ENCODE measurements around the gene ELOVL4. TPM values are rescaled to one million over a fixed set of nuclear protein-coding genes. Genes with fewer than 3 reads are reported as not detected.

Gene ELOVL4
- total and polyA plus RNA-seq, 2 of the 13 experiments (the other 11 are each of a cell fraction or from before 2014, with no cell fraction given), result 0.04 TPM; not detected in 1

DNA sequence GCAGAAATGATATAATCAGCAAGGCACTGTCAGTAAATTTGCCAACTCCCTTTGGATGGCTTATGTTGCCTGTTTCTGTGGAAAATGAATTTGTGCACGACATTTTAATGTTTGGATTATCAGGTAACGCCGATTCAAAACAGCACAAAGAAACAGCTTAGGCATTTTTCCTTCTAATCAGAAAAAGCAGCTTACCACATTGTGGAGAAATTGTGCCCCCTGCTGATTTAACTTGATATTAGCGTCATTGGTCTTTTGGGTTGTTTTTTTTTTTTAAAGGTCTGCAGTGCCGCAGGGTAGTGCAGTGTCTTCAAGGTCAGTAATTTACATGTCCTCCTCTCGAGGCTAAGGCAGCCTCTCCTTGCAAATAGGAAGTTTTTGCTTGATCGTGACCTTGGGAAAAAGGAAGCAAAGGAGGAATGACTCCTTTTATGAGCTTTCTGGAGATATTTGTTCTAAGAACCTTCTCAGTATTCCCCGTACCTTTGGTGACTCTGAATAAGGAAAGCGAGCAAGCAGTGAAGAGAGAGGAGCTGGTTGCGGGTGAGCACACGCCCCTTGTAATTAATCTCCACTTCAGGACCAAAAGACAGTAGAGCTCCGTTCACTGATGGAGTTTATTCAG, 79.1 kb downstream of the ELOVL4 start:
- WGBS (ENCODE audit: low lambda C conversion rate), result 28% methylated on average over 12 of the region's 12 CpGs
- Histone ChIP-seq H3K27ac (ENCODE audit: extremely low read length, insufficient read depth, low read length) (no peak overlapping the region), H3K36me3 (replicated peaks in 1 of 2; ENCODE audit: control insufficient read depth in 1 of 2, insufficient read depth in 2 of 2, low read length in 2 of 2) (no peaks in the 10 kb centered on the region), H3K79me2 (ENCODE audit: insufficient read depth, low read length) (no peaks in the 10 kb centered on the region), H3K27me3 (ENCODE audit: control insufficient read depth in 1 of 2, insufficient read depth in 2 of 2, low read length in 2 of 2) (peaks cover 0 to 8% of the 10 kb centered on the region in 2 experiments; a peak in 1 of 5 replicates), H3K9ac (ENCODE audit: insufficient read depth, low read depth, low read length) (no peak overlapping the region), H3K4me2 (ENCODE audit: low read depth, low read length) (no peak overlapping the region), H3K4me1 (ENCODE audit: insufficient read depth, low read length) (peaks cover 19% of the 10 kb centered on the region), H3K9me3 (ENCODE audit: low read length) (no peaks in the 10 kb centered on the region), H2AFZ (ENCODE audit: low read length) (no peak overlapping the region), H4K20me1 (ENCODE audit: insufficient read depth, low read length) (no peaks in the 10 kb centered on the region), H3K4me3 (replicated peaks in 1 of 3; ENCODE audit: insufficient read depth in 1 of 3, low read depth in 2 of 3, low read length in 3 of 3) (no peak overlapping the region)
- intact Hi-C loops (cut with micrococcal nuclease; ENCODE audit: unreplicated experiment) (loop anchor here (1.0 to 5.0 kb wide), 4 partner anchors 53 to 1001 kb away; partner anchors contain the start of gene IRAK1BP1), in situ Hi-C loops (cut with HindIII; ENCODE audit: extremely low pct_ligation_motif_present, low pct_unique_long_range_greater_than_20kb) (no loop called here)
- peak; percentile 14; the same call in 1 of the 3 replicates for ATAC-seq
- FAIRE-seq, result peak; percentile 71
- CTCF ChIA-PET (ENCODE audit: low intra/inter-chr PET ratio, low total read pairs), result interaction anchor here (3.7 kb wide), 1 partner anchor 90 kb away, joined by 20 read pairs; no protein-coding TSS in a partner anchor
- BruUV-seq (replicated peaks), result no TSS peak
- POLR2A ChIA-PET, result no interaction called here
- DNase-seq (ENCODE audit: low spot score), result peak; percentile 54
- no peak for TF ChIP-seq ZNF615 (CRISPR knock-in tag; IDR thresholded peaks at IDR 0.05; ENCODE audit: borderline replicate concordance)
- TF ChIP-seq, protein P1, sequence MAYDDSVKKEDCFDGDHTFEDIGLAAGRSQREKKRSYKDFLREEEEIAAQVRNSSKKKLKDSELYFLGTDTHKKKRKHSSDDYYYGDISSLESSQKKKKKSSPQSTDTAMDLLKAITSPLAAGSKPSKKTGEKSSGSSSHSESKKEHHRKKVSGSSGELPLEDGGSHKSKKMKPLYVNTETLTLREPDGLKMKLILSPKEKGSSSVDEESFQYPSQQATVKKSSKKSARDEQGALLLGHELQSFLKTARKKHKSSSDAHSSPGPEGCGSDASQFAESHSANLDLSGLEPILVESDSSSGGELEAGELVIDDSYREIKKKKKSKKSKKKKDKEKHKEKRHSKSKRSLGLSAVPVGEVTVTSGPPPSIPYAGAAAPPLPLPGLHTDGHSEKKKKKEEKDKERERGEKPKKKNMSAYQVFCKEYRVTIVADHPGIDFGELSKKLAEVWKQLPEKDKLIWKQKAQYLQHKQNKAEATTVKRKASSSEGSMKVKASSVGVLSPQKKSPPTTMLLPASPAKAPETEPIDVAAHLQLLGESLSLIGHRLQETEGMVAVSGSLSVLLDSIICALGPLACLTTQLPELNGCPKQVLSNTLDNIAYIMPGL (CRISPR knock-in tag; IDR thresholded peaks at IDR 0.05; ENCODE audit: borderline replicate concordance in 1 of 2, low read depth in 1 of 2), result 0 out of 4 replicates have a peak, but pooled peaks of 1 of the 2 experiments have one; percentile 56
- TF ChIP-seq ZNF343 (CRISPR knock-in tag; IDR thresholded peaks at IDR 0.05), result no peak
- TF ChIP-seq, protein P2, sequence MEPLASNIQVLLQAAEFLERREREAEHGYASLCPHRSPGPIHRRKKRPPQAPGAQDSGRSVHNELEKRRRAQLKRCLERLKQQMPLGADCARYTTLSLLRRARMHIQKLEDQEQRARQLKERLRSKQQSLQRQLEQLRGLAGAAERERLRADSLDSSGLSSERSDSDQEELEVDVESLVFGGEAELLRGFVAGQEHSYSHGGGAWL (CRISPR knock-in tag; IDR thresholded peaks at IDR 0.05), result no peak
- TF ChIP-seq ZNF138 (CRISPR knock-in tag; IDR thresholded peaks at IDR 0.05; ENCODE audit: low read depth), result no peak
- no peak for TF ChIP-seq ZFYVE20 (CRISPR knock-in tag; IDR thresholded peaks at IDR 0.05; ENCODE audit: borderline replicate concordance, low read depth)
- TF ChIP-seq ZNF605 (CRISPR knock-in tag; IDR thresholded peaks at IDR 0.05), result no peak
- no peak for TF ChIP-seq RBAK (CRISPR knock-in tag; IDR thresholded peaks at IDR 0.05)
- TF ChIP-seq EZH2 (conservative IDR thresholded peaks at IDR 0.05; ENCODE audit: low read depth, low read length), result no peak
- TF ChIP-seq, protein P3, sequence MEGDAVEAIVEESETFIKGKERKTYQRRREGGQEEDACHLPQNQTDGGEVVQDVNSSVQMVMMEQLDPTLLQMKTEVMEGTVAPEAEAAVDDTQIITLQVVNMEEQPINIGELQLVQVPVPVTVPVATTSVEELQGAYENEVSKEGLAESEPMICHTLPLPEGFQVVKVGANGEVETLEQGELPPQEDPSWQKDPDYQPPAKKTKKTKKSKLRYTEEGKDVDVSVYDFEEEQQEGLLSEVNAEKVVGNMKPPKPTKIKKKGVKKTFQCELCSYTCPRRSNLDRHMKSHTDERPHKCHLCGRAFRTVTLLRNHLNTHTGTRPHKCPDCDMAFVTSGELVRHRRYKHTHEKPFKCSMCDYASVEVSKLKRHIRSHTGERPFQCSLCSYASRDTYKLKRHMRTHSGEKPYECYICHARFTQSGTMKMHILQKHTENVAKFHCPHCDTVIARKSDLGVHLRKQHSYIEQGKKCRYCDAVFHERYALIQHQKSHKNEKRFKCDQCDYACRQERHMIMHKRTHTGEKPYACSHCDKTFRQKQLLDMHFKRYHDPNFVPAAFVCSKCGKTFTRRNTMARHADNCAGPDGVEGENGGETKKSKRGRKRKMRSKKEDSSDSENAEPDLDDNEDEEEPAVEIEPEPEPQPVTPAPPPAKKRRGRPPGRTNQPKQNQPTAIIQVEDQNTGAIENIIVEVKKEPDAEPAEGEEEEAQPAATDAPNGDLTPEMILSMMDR (CRISPR knock-in tag; IDR thresholded peaks at IDR 0.05), result peak; percentile 67
- TF ChIP-seq ZNF530 (CRISPR knock-in tag; IDR thresholded peaks at IDR 0.05; ENCODE audit: low read depth), result no peak
- no peak for TF ChIP-seq NR2F2 (IDR thresholded peaks at IDR 0.05; ENCODE audit: borderline replicate concordance, low read depth)
- TF ChIP-seq ZNF788 (CRISPR knock-in tag; IDR thresholded peaks at IDR 0.05; ENCODE audit: borderline replicate concordance), result no peak
- TF ChIP-seq, protein P4, sequence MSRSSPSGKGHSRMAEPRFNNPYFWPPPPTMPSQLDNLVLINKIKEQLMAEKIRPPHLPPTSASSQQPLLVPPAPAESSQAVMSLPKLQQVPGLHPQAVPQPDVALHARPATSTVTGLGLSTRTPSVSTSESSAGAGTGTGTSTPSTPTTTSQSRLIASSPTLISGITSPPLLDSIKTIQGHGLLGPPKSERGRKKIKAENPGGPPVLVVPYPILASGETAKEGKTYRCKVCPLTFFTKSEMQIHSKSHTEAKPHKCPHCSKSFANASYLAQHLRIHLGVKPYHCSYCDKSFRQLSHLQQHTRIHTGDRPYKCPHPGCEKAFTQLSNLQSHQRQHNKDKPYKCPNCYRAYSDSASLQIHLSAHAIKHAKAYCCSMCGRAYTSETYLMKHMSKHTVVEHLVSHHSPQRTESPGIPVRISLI (CRISPR knock-in tag; IDR thresholded peaks at IDR 0.05; ENCODE audit: borderline replicate concordance), result peak; percentile 87
- TF ChIP-seq MEIS2 (CRISPR knock-in tag; IDR thresholded peaks at IDR 0.05), result no peak
